ENCODE measurements around the gene TMCO4. TPM values are rescaled to one million over a fixed set of nuclear protein-coding genes. Genes with fewer than 3 reads are reported as not detected.

The TMCO4 gene
- total RNA-seq, 1 donor from 2014 or later: 13.0 TPM

GRCh38 chr1:19754482-19754881 lies 45.2 kb downstream of the TMCO4 start:
- H3K36me3 ChIP-seq (ENCODE audit: control insufficient read depth, insufficient read depth, low read length): no peaks in the 10 kb centered on the region
- no peak for TF ChIP-seq CTCF (IDR thresholded peaks at IDR 0.05; ENCODE audit: insufficient read depth, low read length, poor library complexity, severe bottlenecking)
- H3K27me3 ChIP-seq (ENCODE audit: control insufficient read depth, insufficient read depth, low read length): no peaks in the 10 kb centered on the region
- DNase-seq (ENCODE audit: low read depth): no peak
- H3K4me3 ChIP-seq (ENCODE audit: low read depth, low read length): no peak overlapping the region

- H3K4me3 ChIP-seq (ENCODE audit: low read depth, low read length): no peak overlapping the region
- TF ChIP-seq CTCF (IDR thresholded peaks at IDR 0.05; ENCODE audit: insufficient read depth, low read length, poor library complexity, severe bottlenecking): no peak
- no peaks in the 10 kb centered on the region for H3K36me3 ChIP-seq (ENCODE audit: control insufficient read depth, insufficient read depth, low read length)
- H3K27me3 ChIP-seq (ENCODE audit: control insufficient read depth, insufficient read depth, low read length): no peaks in the 10 kb centered on the region
- DNase-seq (ENCODE audit: low read depth): no peak
These were observed 47.5 kb downstream of the TMCO4 start for GRCh38 chr1:19752083-19752696.

- DNase-seq (ENCODE audit: low read depth): no peak
- no peak overlapping the region for H3K4me3 ChIP-seq (ENCODE audit: low read depth, low read length)
- no peaks in the 10 kb centered on the region for H3K27me3 ChIP-seq (ENCODE audit: control insufficient read depth, insufficient read depth, low read length)
- H3K36me3 ChIP-seq (ENCODE audit: control insufficient read depth, insufficient read depth, low read length): no peaks in the 10 kb centered on the region
- no peak for TF ChIP-seq CTCF (IDR thresholded peaks at IDR 0.05; ENCODE audit: insufficient read depth, low read length, poor library complexity, severe bottlenecking)
These were observed 48.8 kb downstream of the TMCO4 start for GRCh38 chr1:19750882-19751276.

GRCh38 chr1:19750101-19750881 lies 49.4 kb downstream of the TMCO4 start:
- Histone ChIP-seq H3K36me3 (ENCODE audit: control insufficient read depth, insufficient read depth, low read length) (no peaks in the 10 kb centered on the region), H3K4me3 (ENCODE audit: low read depth, low read length) (no peak overlapping the region), H3K27me3 (ENCODE audit: control insufficient read depth, insufficient read depth, low read length) (no peaks in the 10 kb centered on the region)
- no peak for DNase-seq (ENCODE audit: low read depth)
- TF ChIP-seq CTCF (IDR thresholded peaks at IDR 0.05; ENCODE audit: insufficient read depth, low read length, poor library complexity, severe bottlenecking): no peak

- H3K4me3 ChIP-seq (ENCODE audit: low read depth, low read length): no peak overlapping the region
- DNase-seq (ENCODE audit: low read depth): no peak
- TF ChIP-seq CTCF (IDR thresholded peaks at IDR 0.05; ENCODE audit: insufficient read depth, low read length, poor library complexity, severe bottlenecking): no peak
- H3K27me3 ChIP-seq (ENCODE audit: control insufficient read depth, insufficient read depth, low read length): no peaks in the 10 kb centered on the region
- H3K36me3 ChIP-seq (ENCODE audit: control insufficient read depth, insufficient read depth, low read length): no peaks in the 10 kb centered on the region
These were observed 50.0 kb downstream of the TMCO4 start for GRCh38 chr1:19749685-19750084.
